A549 (cell line): ENCODE data around the gene MRPL20.

Experiments used
- CTCF ChIP-seq: fragments of >200 bp; sonication (Bioruptor Twin); formaldehyde crosslinking; IDR thresholded peaks from 3 replicates; pipeline ENCODE4 v1.5.1; 2016
- POLR2A ChIP-seq: IDR thresholded peaks from 2 replicates; pipeline ENCODE4 v1.6.1; 2012; ENCODE audit warnings: mild to moderate bottlenecking, low read length

DNA sequence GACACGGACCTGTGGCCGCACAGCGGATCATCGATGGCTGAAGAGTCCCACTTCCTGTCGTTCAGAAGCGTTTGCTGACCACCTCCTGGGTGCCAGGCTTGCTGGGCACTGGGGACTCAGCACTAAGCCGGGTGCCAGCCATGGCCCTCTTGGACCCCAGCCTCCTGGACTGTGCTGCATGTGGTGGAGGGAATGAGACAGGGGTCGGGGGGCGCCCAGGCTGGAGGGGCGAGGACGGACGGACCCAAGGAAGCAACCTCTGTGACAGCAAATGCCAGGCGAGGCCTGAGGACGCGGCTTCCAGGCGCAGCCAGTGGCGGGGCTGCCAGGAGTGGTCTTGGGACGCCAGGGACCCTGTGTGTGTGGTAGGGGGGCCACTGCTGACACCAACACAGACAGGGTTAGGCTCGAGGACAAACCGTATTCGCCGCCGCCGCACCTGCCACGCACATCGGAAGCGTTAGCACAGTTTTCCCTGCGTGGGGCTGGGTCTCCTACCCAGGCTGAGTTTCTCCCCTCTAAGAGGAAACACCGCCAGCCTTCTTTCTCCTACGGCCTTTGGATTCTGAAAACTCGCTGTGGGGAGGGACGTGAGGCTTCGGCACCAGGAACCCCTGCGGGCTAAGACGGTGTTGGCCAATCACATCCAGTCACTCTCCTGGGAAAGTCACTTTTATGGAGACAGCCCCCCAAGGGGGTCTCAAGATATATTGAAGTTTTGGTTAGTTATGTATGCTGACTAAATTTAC lies 45.7 kb downstream of the MRPL20 start:
- TF ChIP-seq CTCF (no peak), POLR2A (no peak)
